GM12878 (cell line): Measurements from ENCODE around the gene SLC9C1.

Experiments
- BMI1 ChIP-seq: fragments of 450-650 bp; IDR thresholded peaks from 2 replicates; pipeline ENCODE4 v1.6.1; 2016; ENCODE audit warnings: mild to moderate bottlenecking, moderate library complexity, borderline replicate concordance
- ELK1 ChIP-seq: IDR thresholded peaks from 2 replicates; pipeline ENCODE4 v1.6.1; 2012; ENCODE audit warnings: low read depth, low read length, improper control_type of control experiment
- EZH2 ChIP-seq: IDR thresholded peaks from 2 replicates; pipeline ENCODE4 v1.6.1; 2012; ENCODE audit warnings: low read depth, mild to moderate bottlenecking, control low read depth, inconsistent platforms, low read length, borderline replicate concordance; ENCODE audit not compliant: control insufficient read depth
- FOS ChIP-seq: IDR thresholded peaks from 3 replicates; pipeline ENCODE4 v1.6.1; 2011; ENCODE audit warnings: borderline replicate concordance; ENCODE audit not compliant: insufficient read length; ENCODE audit errors: extremely low read depth
- GABPA ChIP-seq: IDR thresholded peaks from 2 replicates; pipeline ENCODE4 v1.6.1; 2014; ENCODE audit warnings: antibody characterized with exemption, low read depth, mild to moderate bottlenecking, inconsistent platforms
- POLR2A ChIP-seq: IDR thresholded peaks from 2 replicates; pipeline ENCODE4 v1.6.1; 2011; ENCODE audit warnings: low read depth, mild to moderate bottlenecking, low read length
- RBBP5 ChIP-seq: fragments of 200-600 bp; sonication (generic); conservative IDR thresholded peaks from 2 replicates; pipeline ENCODE4 v1.6.1; 2016
- REST ChIP-seq: IDR thresholded peaks from 2 replicates; pipeline ENCODE4 v1.6.1; 2012; ENCODE audit warnings: mild to moderate bottlenecking, low read depth, low read length
- SP1 ChIP-seq: IDR thresholded peaks from one replicate; pipeline ENCODE4 v1.6.1; 2011; ENCODE audit warnings: low read depth, low read length
- SUPT20H ChIP-seq: IDR thresholded peaks from 2 replicates; pipeline ENCODE4 v1.6.1; 2011; ENCODE audit warnings: low read depth, mild to moderate bottlenecking, low read length, moderate library complexity, borderline replicate concordance; ENCODE audit not compliant: control insufficient read depth
- YY1 ChIP-seq: IDR thresholded peaks from 2 replicates; pipeline ENCODE4 v1.6.1; 2011; ENCODE audit warnings: low read depth, mild to moderate bottlenecking, low read length

GRCh38 chr3:112117415-112117814 lies 176.6 kb downstream of the SLC9C1 start:
- TF ChIP-seq SP1 (no peak), EZH2 (no peak), ELK1 (no peak), GABPA (no peak), REST (no peak), YY1 (no peak), POLR2A (no peak), RBBP5 (no peak), FOS (no peak), BMI1 (no peak), SUPT20H (no peak)
